Measurements from ENCODE around the gene SCCPDH. TPM values are rescaled to one million over a fixed set of nuclear protein-coding genes. Genes with fewer than 3 reads are reported as not detected.
"Not testable (repeated sequence)": the region's sequence is repeated elsewhere in the genome, so short reads cannot be mapped to it uniquely, and the experiment has no call there.

Gene SCCPDH
- total RNA-seq, 1 donor from 2014 or later, result 46.8 TPM

- DNase-seq, result peak; percentile 62
Observed at GRCh38 chr1:246801241-246802020, 77.2 kb downstream of the SCCPDH start.

- DNase-seq, result no peak
Observed at GRCh38 chr1:246803373-246803772, 79.2 kb downstream of the SCCPDH start.

GRCh38 chr1:246803883-246804282, 79.7 kb downstream of the SCCPDH start:
- no peak for DNase-seq

GRCh38 chr1:246805135-246805716, 81.0 kb downstream of the SCCPDH start:
- no peak for DNase-seq

GRCh38 chr1:246809473-246809872, 85.3 kb downstream of the SCCPDH start:
- no peak for DNase-seq

- DNase-seq, result no peak
Observed at GRCh38 chr1:246811985-246812384, 87.8 kb downstream of the SCCPDH start.

- DNase-seq, result not testable (repeated sequence)
Observed at GRCh38 chr1:246813325-246813724, 89.1 kb downstream of the SCCPDH start.

GRCh38 chr1:246814890-246815289, 90.7 kb downstream of the SCCPDH start:
- no peak for DNase-seq

GRCh38 chr1:246815693-246816270, 91.6 kb downstream of the SCCPDH start:
- DNase-seq, result no peak

Small RNA genes lying within 50 kb of the gene (small RNA-seq; reads per million reads assigned to genes)
- not detected for gene AC113174.1 (ENCODE audit: low replicate concordance)

Other genes with a start within 250 kb of the SCCPDH start
- 23.5 TPM for gene SMYD3, start 217.1 kb upstream of the SCCPDH start, total RNA-seq
- 16.8 TPM for gene TFB2M, start 158.1 kb upstream of the SCCPDH start, total RNA-seq
- gene CNST, start 158.0 kb upstream of the SCCPDH start, total RNA-seq, result 27.5 TPM
- gene AHCTF1, start 207.5 kb downstream of the SCCPDH start, total RNA-seq, result 29.1 TPM

Data from tongue (tissue), 3 donors.